ENCODE measurements around the gene EVL.
"Not testable (repeated sequence)": the region's sequence is repeated elsewhere in the genome, so short reads cannot be mapped to it uniquely, and the experiment has no call there.

The EVL gene

GRCh38 chr14:100180671-100181070 is 115.4 kb downstream of the EVL start:
- not testable (repeated sequence) for DNase-seq

- DNase-seq, result not testable (repeated sequence)
These were observed 116.8 kb downstream of the EVL start for GRCh38 chr14:100181876-100182551.

GRCh38 chr14:100187247-100187833 is 122.1 kb downstream of the EVL start:
- DNase-seq, result no peak

- DNase-seq, result no peak
These were observed 123.3 kb downstream of the EVL start for GRCh38 chr14:100188392-100189030.

- DNase-seq, result no peak
These were observed 124.9 kb downstream of the EVL start for GRCh38 chr14:100190126-100190525.

- DNase-seq, result peak; percentile 48
These were observed 126.5 kb downstream of the EVL start for GRCh38 chr14:100191584-100192249.

GRCh38 chr14:100192250-100192671 is 127.0 kb downstream of the EVL start:
- no peak for DNase-seq

- peak; percentile 100 for DNase-seq
These were observed 127.6 kb downstream of the EVL start for GRCh38 chr14:100192672-100193416.
